Gastroesophageal sphincter (tissue), 3 donors: ENCODE results near the gene RBM28.

ENCODE experiments used
- CTCF ChIP-seq, 4 experiments: fragments of 200-600 bp in 2 of 4; fragments of 450-650 bp in 2 of 4; sonication (generic) in 1 of 4; IDR thresholded peaks; one replicate each; pipeline ENCODE4 v1.5.1; 2017 to 2019; ENCODE audit warnings: antibody characterized with exemption in 4 of 4, mild to moderate bottlenecking in 2 of 4, moderate library complexity in 2 of 4
- POLR2A ChIP-seq, 2 donors: fragments of 450-650 bp; IDR thresholded peaks; one replicate each; pipeline ENCODE4 v1.6.1; 2017; ENCODE audit warnings: antibody characterized with exemption in 2 of 2, mild to moderate bottlenecking in 2 of 2, moderate library complexity in 1 of 2

- no peak for TF ChIP-seq CTCF (IDR thresholded peaks at IDR 0.05)
- no peak for TF ChIP-seq POLR2A (IDR thresholded peaks at IDR 0.05)
These were observed 33.7 kb downstream of the RBM28 start for GRCh38 chr7:128309976-128310375.
